Neural cell (in vitro differentiated cells): ENCODE data around the gene DBN1. TPM values are rescaled to one million over a fixed set of nuclear protein-coding genes. Genes with fewer than 3 reads are reported as not detected.

Source experiments
- H2AFZ ChIP-seq: fragments of 200-600, 300-800 bp; sonication (generic), shearing (Covaris generic); 2 replicates; pipeline ENCODE4 v1.6.0; 2014; ENCODE audit warnings: low read depth, mild to moderate bottlenecking, antibody characterized with exemption, low read length, moderate library complexity
- H3F3A ChIP-seq: fragments of 200-600 bp; shearing (Covaris generic); 2 replicates; pipeline ENCODE4 v1.6.1; 2016; ENCODE audit warnings: mild to moderate bottlenecking, moderate library complexity, mixed read lengths, antibody characterized with exemption, low read length; ENCODE audit not compliant: insufficient read depth, poor library complexity, severe bottlenecking
- H3K27ac ChIP-seq: fragments of 200-600, 300-800 bp; sonication (generic), shearing (Covaris generic); 2 replicates; pipeline ENCODE4 v1.5.1; 2014; ENCODE audit warnings: mild to moderate bottlenecking, low read length, moderate library complexity
- H3K27me3 ChIP-seq: fragments of 300-800, 200-600 bp; sonication (generic), shearing (Covaris generic); 2 replicates; pipeline ENCODE4 v1.6.0; 2014; ENCODE audit warnings: mild to moderate bottlenecking, low read depth, low read length, moderate library complexity; ENCODE audit not compliant: insufficient read depth
- H3K36me3 ChIP-seq: fragments of 300-800, 200-600 bp; sonication (generic), shearing (Covaris generic); 2 replicates; pipeline ENCODE4 v1.5.1; 2014; ENCODE audit warnings: mild to moderate bottlenecking, antibody characterized with exemption, low read length, moderate library complexity; ENCODE audit not compliant: insufficient read depth
- H3K4me2 ChIP-seq: fragments of 300-800, 200-600 bp; sonication (generic), shearing (Covaris generic); 2 replicates; pipeline ENCODE4 v1.6.0; 2014; ENCODE audit warnings: mild to moderate bottlenecking, low read length
- H3K4me3 ChIP-seq: fragments of 300-800, 200-600 bp; sonication (generic), shearing (Covaris generic); 2 replicates; pipeline ENCODE4 v1.5.1; 2014; ENCODE audit warnings: mild to moderate bottlenecking, low read length, moderate library complexity
- H3K79me2 ChIP-seq: fragments of 200-600 bp; shearing (Covaris generic); replicated peaks from 2 replicates; pipeline ENCODE4 v1.6.0; 2014; ENCODE audit warnings: mild to moderate bottlenecking, low read length, moderate library complexity; ENCODE audit not compliant: insufficient read depth
- H3K9ac ChIP-seq: fragments of 300-800, 200-600 bp; sonication (generic), shearing (Covaris generic); 2 replicates; pipeline ENCODE4 v1.6.1; 2016; ENCODE audit warnings: mild to moderate bottlenecking, low read length, mixed read lengths
- H3K9me2 ChIP-seq: fragments of 200-600 bp; shearing (Covaris generic); 2 replicates; pipeline ENCODE4 v1.6.1; 2016; ENCODE audit warnings: mild to moderate bottlenecking, low read length, mixed read lengths; ENCODE audit not compliant: insufficient read depth
- H3K9me3 ChIP-seq: fragments of 200-600, 300-800 bp; sonication (generic), shearing (Covaris generic); 2 replicates; pipeline ENCODE4 v1.6.1; 2016; ENCODE audit warnings: mild to moderate bottlenecking, mixed run types, low read length, moderate library complexity, mixed read lengths
- H4K20me1 ChIP-seq: fragments of 200-600 bp; shearing (Covaris generic); 2 replicates; pipeline ENCODE4 v1.6.1; 2016; ENCODE audit warnings: mild to moderate bottlenecking, mixed run types; ENCODE audit not compliant: insufficient read depth
- EP300 ChIP-seq: fragments of 450-650 bp; conservative IDR thresholded peaks from 2 replicates; pipeline ENCODE4 v1.6.1; 2014; ENCODE audit warnings: antibody characterized with exemption, mild to moderate bottlenecking, moderate library complexity; ENCODE audit not compliant: poor library complexity, severe bottlenecking
- EZH2 ChIP-seq: fragments of 200-600, 300-800 bp; shearing (Covaris generic), sonication (generic); IDR thresholded peaks from 2 replicates; pipeline ENCODE4 v1.6.1; 2014; ENCODE audit warnings: antibody characterized with exemption, low read length, borderline replicate concordance, mild to moderate bottlenecking; ENCODE audit not compliant: insufficient read depth, poor library complexity, severe bottlenecking
- MXI1 ChIP-seq: fragments of 450-650 bp; conservative IDR thresholded peaks from 2 replicates; pipeline ENCODE4 v1.6.1; 2014; ENCODE audit warnings: antibody characterized with exemption, mild to moderate bottlenecking; ENCODE audit not compliant: poor library complexity, severe bottlenecking
- POLR2AphosphoS5 ChIP-seq: IDR thresholded peaks from 2 replicates; pipeline ENCODE4 v1.6.1; 2012
- RAD21 ChIP-seq: fragments of 450-650 bp; conservative IDR thresholded peaks from 2 replicates; pipeline ENCODE4 v1.6.1; 2014; ENCODE audit warnings: antibody characterized with exemption, mild to moderate bottlenecking, moderate library complexity
- SMC3 ChIP-seq: fragments of 450-650 bp; conservative IDR thresholded peaks from 2 replicates; pipeline ENCODE4 v1.6.1; 2014; ENCODE audit warnings: antibody characterized with exemption, mild to moderate bottlenecking, moderate library complexity; ENCODE audit not compliant: poor library complexity
- TAF1 ChIP-seq: IDR thresholded peaks from 2 replicates; pipeline ENCODE4 v1.6.1; 2012; ENCODE audit warnings: low read depth
- polyA plus RNA-seq: library from polyadenylated mRNA; depleted of rRNA; stranded (reverse); fragments of >200 nt; gene quantifications from 2 replicates; pipeline ENCODE4 v1.2.3, GENCODE V29; 2014
- TF ChIP-seq, protein P1 (sequence below): fragments of 450-650 bp; IDR thresholded peaks from 2 replicates; pipeline ENCODE4 v1.5.1; 2014; ENCODE audit warnings: antibody characterized with exemption, mild to moderate bottlenecking, moderate library complexity; ENCODE audit not compliant: poor library complexity, severe bottlenecking
- TF ChIP-seq, protein P2 (sequence below): IDR thresholded peaks from 2 replicates; pipeline ENCODE4 v1.6.1; 2012; ENCODE audit warnings: borderline replicate concordance

The DBN1 gene
- polyA plus RNA-seq, 1 donor from 2014 or later: 319 TPM

DNA sequence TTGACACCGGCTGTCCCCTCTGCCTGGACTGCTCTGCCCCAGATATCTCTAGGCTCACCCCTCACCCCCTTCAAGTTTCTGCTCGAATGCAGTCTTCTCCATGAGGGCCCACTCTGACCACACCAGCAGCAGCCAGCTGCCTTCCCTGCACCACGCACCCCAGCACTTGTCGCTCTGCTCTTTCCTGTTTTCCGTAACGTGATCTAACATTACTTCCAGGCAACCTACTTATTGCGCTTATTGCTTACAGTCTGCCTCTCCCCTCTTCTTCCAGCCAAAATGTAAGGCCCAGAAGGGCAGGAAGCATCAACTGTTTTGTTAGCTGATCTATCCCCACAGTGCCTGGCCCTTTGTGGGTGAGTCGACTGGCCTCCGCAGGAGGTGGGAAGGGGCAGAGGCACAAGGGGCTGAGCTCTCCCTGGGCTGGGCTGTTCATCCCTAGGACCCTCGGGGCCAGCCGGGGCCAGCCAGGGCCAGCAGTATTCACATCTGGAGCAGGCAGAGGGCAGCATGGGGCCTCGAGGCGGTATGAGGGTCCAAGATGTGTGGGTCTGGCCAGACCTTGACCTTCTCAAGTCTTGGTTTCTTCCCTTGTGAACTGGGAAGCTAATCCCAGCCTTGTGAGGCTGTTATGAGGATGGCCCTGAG is 11.6 kb upstream of the DBN1 start:
- TF ChIP-seq EP300 (no peak), TAF1 (no peak), EZH2 (no peak), POLR2AphosphoS5 (no peak)

DNA sequence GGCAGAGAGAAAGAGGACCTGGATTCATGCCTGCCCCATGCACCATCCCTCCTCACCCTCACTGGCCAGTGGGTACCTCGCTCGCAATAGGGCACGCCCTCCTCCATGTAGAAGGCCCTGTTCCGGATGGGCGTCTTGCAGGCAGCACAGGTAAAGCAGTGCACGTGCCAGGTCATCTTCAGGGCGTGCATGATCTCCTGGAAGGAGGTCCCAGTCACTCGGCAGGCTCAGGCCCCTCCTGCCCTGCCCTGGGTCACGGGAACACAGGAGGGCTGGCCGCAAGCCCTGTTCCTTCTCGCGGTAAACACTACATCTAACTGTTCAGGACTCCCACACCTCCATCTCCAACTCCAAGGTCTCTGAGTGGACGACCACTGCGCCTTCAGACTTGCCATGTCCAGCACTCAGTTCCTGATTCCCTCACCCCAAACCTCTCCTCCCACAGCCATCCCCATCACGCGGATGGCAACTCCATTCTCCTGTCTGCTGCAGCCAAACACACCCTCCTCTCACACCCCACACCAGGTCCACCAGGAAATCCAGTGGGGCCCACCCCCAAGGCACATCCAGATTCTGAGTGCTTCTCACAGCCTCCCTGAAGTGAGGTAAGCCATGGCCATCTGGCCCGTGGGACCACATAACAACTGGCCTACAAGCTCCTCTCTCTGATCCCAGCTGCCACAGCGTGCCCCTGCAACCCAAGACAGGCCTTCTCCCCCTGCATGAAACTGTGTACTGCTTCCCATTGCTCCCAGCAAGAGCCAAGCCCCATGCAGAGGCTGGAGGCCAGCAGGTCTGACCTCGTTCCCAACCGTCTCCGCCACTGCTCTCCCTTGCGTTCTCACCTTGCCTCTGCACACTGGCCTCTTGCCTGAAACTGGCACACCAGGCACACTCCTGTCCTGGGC is 10.8 kb upstream of the DBN1 start:
- no peak overlapping the region for H3K27ac ChIP-seq
- H4K20me1 ChIP-seq: no peaks in the 10 kb centered on the region
- H3K79me2 ChIP-seq: no peaks in the 10 kb centered on the region
- no peaks in the 10 kb centered on the region for H3F3A ChIP-seq
- H2AFZ ChIP-seq: no peak overlapping the region
- H3K4me2 ChIP-seq: no peak overlapping the region
- H3K27me3 ChIP-seq: no peaks in the 10 kb centered on the region
- no peak overlapping the region for H3K9ac ChIP-seq
- no peak for TF ChIP-seq RAD21
- no peaks in the 10 kb centered on the region for H3K9me3 ChIP-seq
- H3K9me2 ChIP-seq: no peaks in the 10 kb centered on the region
- no peak overlapping the region for H3K4me3 ChIP-seq
- H3K36me3 ChIP-seq: no peaks in the 10 kb centered on the region

More for the DNA sequence above, 11.6 kb upstream of the DBN1 start:
- H3K9me2 ChIP-seq: no peaks in the 10 kb centered on the region
- no peak overlapping the region for H3K4me2 ChIP-seq
- no peaks in the 10 kb centered on the region for H3K9me3 ChIP-seq
- H3K27me3 ChIP-seq: no peaks in the 10 kb centered on the region
- no peaks in the 10 kb centered on the region for H3F3A ChIP-seq
- H3K4me3 ChIP-seq: no peak overlapping the region
- no peak overlapping the region for H2AFZ ChIP-seq
- H3K27ac ChIP-seq: no peak overlapping the region
- no peaks in the 10 kb centered on the region for H4K20me1 ChIP-seq
- H3K79me2 ChIP-seq: no peaks in the 10 kb centered on the region
- no peak overlapping the region for H3K9ac ChIP-seq
- H3K36me3 ChIP-seq: no peaks in the 10 kb centered on the region

DNA sequence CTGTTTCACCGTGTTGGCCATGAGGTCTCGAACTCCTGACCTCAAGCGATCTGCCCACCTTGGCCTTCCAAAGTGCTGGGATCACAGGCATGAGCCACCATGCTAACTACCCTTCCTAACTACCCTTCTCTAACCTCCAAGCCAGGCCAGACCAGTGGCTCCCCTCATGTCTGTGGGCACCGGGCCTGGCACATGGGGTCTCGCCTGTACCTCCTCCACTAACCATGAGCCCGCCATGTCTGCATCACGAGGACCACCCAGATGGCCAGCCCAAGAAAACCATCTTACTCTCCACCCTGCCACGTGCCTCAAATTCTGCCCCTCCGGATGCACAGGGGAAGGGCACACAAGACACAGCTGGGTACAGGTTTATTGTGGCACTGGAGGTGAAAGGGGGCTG is 9.6 kb upstream of the DBN1 start:
- H4K20me1 ChIP-seq: no peaks in the 10 kb centered on the region
- H3K36me3 ChIP-seq: no peaks in the 10 kb centered on the region
- no peak overlapping the region for H3K9ac ChIP-seq
- no peaks in the 10 kb centered on the region for H3K9me3 ChIP-seq
- no peaks in the 10 kb centered on the region for H3K9me2 ChIP-seq
- H3K4me3 ChIP-seq: no peak overlapping the region
- no peak for TF ChIP-seq RAD21
- no peak for TF ChIP-seq EZH2
- no peak for TF ChIP-seq EP300
- TF ChIP-seq TAF1: no peak
- TF ChIP-seq SMC3: no peak
- TF ChIP-seq, protein P1, sequence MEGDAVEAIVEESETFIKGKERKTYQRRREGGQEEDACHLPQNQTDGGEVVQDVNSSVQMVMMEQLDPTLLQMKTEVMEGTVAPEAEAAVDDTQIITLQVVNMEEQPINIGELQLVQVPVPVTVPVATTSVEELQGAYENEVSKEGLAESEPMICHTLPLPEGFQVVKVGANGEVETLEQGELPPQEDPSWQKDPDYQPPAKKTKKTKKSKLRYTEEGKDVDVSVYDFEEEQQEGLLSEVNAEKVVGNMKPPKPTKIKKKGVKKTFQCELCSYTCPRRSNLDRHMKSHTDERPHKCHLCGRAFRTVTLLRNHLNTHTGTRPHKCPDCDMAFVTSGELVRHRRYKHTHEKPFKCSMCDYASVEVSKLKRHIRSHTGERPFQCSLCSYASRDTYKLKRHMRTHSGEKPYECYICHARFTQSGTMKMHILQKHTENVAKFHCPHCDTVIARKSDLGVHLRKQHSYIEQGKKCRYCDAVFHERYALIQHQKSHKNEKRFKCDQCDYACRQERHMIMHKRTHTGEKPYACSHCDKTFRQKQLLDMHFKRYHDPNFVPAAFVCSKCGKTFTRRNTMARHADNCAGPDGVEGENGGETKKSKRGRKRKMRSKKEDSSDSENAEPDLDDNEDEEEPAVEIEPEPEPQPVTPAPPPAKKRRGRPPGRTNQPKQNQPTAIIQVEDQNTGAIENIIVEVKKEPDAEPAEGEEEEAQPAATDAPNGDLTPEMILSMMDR: no peak
- TF ChIP-seq, protein P2, sequence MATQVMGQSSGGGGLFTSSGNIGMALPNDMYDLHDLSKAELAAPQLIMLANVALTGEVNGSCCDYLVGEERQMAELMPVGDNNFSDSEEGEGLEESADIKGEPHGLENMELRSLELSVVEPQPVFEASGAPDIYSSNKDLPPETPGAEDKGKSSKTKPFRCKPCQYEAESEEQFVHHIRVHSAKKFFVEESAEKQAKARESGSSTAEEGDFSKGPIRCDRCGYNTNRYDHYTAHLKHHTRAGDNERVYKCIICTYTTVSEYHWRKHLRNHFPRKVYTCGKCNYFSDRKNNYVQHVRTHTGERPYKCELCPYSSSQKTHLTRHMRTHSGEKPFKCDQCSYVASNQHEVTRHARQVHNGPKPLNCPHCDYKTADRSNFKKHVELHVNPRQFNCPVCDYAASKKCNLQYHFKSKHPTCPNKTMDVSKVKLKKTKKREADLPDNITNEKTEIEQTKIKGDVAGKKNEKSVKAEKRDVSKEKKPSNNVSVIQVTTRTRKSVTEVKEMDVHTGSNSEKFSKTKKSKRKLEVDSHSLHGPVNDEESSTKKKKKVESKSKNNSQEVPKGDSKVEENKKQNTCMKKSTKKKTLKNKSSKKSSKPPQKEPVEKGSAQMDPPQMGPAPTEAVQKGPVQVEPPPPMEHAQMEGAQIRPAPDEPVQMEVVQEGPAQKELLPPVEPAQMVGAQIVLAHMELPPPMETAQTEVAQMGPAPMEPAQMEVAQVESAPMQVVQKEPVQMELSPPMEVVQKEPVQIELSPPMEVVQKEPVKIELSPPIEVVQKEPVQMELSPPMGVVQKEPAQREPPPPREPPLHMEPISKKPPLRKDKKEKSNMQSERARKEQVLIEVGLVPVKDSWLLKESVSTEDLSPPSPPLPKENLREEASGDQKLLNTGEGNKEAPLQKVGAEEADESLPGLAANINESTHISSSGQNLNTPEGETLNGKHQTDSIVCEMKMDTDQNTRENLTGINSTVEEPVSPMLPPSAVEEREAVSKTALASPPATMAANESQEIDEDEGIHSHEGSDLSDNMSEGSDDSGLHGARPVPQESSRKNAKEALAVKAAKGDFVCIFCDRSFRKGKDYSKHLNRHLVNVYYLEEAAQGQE: no peak
- no peak for TF ChIP-seq POLR2AphosphoS5
- TF ChIP-seq MXI1: no peak
- no peaks in the 10 kb centered on the region for H3F3A ChIP-seq
- no peak overlapping the region for H2AFZ ChIP-seq
- H3K79me2 ChIP-seq: no peaks in the 10 kb centered on the region
- no peaks in the 10 kb centered on the region for H3K27me3 ChIP-seq
- no peak overlapping the region for H3K4me2 ChIP-seq
- H3K27ac ChIP-seq: no peak overlapping the region
